Erythroblast (primary cell): Measurements from ENCODE around the gene PDZRN4.
A peak's percentile ranks its signal among the peaks of the same experiment; 100 is the strongest.

Source experiments
- DNase-seq, 2 experiments: peaks; one replicate each; lab custom pipeline; 2025; lab: John Stamatoyannopoulos, UW
- GATA1 ChIP-seq: IDR thresholded peaks from 2 replicates; pipeline ENCODE4 v1.6.1; 2011; ENCODE audit warnings: low read depth, mild to moderate bottlenecking, control low read depth, low read length, moderate library complexity
- POLR2A ChIP-seq: IDR thresholded peaks from 2 replicates; pipeline ENCODE4 v1.6.1; 2011; ENCODE audit warnings: mild to moderate bottlenecking, low read length

PDZRN4 gene

GRCh38 chr12:41476499-41477439 is 288.6 kb downstream of the PDZRN4 start:
- no peak for DNase-seq

GRCh38 chr12:41479426-41479825 is 291.3 kb downstream of the PDZRN4 start:
- TF ChIP-seq GATA1, result no peak
- no peak for TF ChIP-seq POLR2A
- no peak for DNase-seq

More at GRCh38 chr12:41476499-41477439, 288.6 kb downstream of the PDZRN4 start:
- TF ChIP-seq GATA1 (no peak), POLR2A (no peak)

- no peak for DNase-seq
These were observed 297.1 kb downstream of the PDZRN4 start for GRCh38 chr12:41485203-41485602.

GRCh38 chr12:41486718-41487117 is 298.6 kb downstream of the PDZRN4 start:
- no peak for TF ChIP-seq GATA1
- TF ChIP-seq POLR2A, result no peak
- DNase-seq, result no peak

More at GRCh38 chr12:41485203-41485602, 297.1 kb downstream of the PDZRN4 start:
- no peak for TF ChIP-seq POLR2A
- no peak for TF ChIP-seq GATA1

GRCh38 chr12:41496009-41496408 is 307.9 kb downstream of the PDZRN4 start:
- TF ChIP-seq POLR2A (no peak), GATA1 (no peak)
- no peak for DNase-seq

- TF ChIP-seq GATA1 (no peak), POLR2A (no peak)
- DNase-seq, result no peak
These were observed 309.3 kb downstream of the PDZRN4 start for GRCh38 chr12:41497409-41497808.

GRCh38 chr12:41504976-41505375 is 316.9 kb downstream of the PDZRN4 start:
- TF ChIP-seq GATA1 (no peak), POLR2A (no peak)
- DNase-seq, result no peak

GRCh38 chr12:41507286-41507685 is 319.2 kb downstream of the PDZRN4 start:
- no peak for DNase-seq
- no peak for TF ChIP-seq POLR2A
- no peak for TF ChIP-seq GATA1

- no peak for DNase-seq
- TF ChIP-seq POLR2A (no peak), GATA1 (no peak)
These were observed 321.3 kb downstream of the PDZRN4 start for GRCh38 chr12:41509271-41510055.

GRCh38 chr12:41510470-41510869 is 322.4 kb downstream of the PDZRN4 start:
- DNase-seq, result no peak
- TF ChIP-seq POLR2A (no peak), GATA1 (no peak)

- TF ChIP-seq POLR2A (no peak), GATA1 (no peak)
- DNase-seq, result no peak
These were observed 323.1 kb downstream of the PDZRN4 start for GRCh38 chr12:41511247-41511646.

- TF ChIP-seq POLR2A (no peak), GATA1 (no peak)
These were observed 324.4 kb downstream of the PDZRN4 start for GRCh38 chr12:41512497-41512896.

GRCh38 chr12:41514021-41514777 is 326.1 kb downstream of the PDZRN4 start:
- DNase-seq, result peak in 1 of 2 experiments; percentile 5

More at GRCh38 chr12:41512497-41512896, 324.4 kb downstream of the PDZRN4 start:
- peak; percentile 56 to 71 for DNase-seq

GRCh38 chr12:41514907-41515306 is 326.8 kb downstream of the PDZRN4 start:
- TF ChIP-seq POLR2A (no peak), GATA1 (no peak)
- DNase-seq, result peak; percentile 42 to 45

More at GRCh38 chr12:41514021-41514777, 326.1 kb downstream of the PDZRN4 start:
- no peak for TF ChIP-seq GATA1
